ENCODE measurements around the gene FEZ2. TPM values are rescaled to one million over a fixed set of nuclear protein-coding genes. Genes with fewer than 3 reads are reported as not detected.

Gene FEZ2
- total RNA-seq, 1 donor from 2014 or later = 70.7 TPM

DNA sequence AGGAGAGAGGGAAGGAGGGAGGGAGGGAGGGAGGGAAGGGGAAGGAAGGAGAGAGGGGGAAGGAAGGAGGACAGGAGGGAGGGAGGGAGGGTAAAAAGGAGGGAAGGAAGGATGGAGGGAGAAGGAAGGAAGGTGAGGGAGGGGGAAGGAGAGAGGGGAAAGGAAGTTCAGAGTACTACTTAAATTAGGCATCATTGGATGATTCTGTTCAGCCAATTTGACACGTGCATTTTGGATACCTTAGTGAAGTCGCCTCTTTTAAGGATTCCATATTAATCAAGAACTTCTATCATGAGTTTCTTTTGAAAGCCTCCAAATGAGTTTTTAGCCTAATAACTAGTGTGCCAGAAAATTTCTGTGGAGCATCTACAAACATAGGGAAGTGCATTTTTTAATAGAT is 62.9 kb downstream of the FEZ2 start:
- H3K27me3 Mint-ChIP-seq (ENCODE audit: insufficient read depth, low read depth) = no peaks in the 10 kb centered on the region
- peaks cover 5% of the 10 kb centered on the region for H3K4me1 Mint-ChIP-seq
- no peaks in the 10 kb centered on the region for H3K36me3 ChIP-seq
- H3K27ac ChIP-seq = no peak overlapping the region
- H3K4me3 ChIP-seq = no peak overlapping the region
- no peaks in the 10 kb centered on the region for H4K20me1 ChIP-seq (ENCODE audit: low read depth)
- no peak overlapping the region for H3K4me2 ChIP-seq
- no peaks in the 10 kb centered on the region for H3K9me3 ChIP-seq (ENCODE audit: low read depth)
- no peaks in the 10 kb centered on the region for H3K79me2 ChIP-seq (ENCODE audit: low read depth)
- no peak overlapping the region for H3K27ac Mint-ChIP-seq
- H3K9ac ChIP-seq = no peak overlapping the region
- no peak overlapping the region for H2AFZ ChIP-seq (replicated peaks)
- peaks cover 15% of the 10 kb centered on the region for H3K4me1 ChIP-seq
- H3K9me3 Mint-ChIP-seq = no peaks in the 10 kb centered on the region
- TF ChIP-seq EZH2 (IDR thresholded peaks at IDR 0.05) (no peak), EZH2phosphoT487 (IDR thresholded peaks at IDR 0.05) (no peak)
- TF ChIP-seq, protein P1, sequence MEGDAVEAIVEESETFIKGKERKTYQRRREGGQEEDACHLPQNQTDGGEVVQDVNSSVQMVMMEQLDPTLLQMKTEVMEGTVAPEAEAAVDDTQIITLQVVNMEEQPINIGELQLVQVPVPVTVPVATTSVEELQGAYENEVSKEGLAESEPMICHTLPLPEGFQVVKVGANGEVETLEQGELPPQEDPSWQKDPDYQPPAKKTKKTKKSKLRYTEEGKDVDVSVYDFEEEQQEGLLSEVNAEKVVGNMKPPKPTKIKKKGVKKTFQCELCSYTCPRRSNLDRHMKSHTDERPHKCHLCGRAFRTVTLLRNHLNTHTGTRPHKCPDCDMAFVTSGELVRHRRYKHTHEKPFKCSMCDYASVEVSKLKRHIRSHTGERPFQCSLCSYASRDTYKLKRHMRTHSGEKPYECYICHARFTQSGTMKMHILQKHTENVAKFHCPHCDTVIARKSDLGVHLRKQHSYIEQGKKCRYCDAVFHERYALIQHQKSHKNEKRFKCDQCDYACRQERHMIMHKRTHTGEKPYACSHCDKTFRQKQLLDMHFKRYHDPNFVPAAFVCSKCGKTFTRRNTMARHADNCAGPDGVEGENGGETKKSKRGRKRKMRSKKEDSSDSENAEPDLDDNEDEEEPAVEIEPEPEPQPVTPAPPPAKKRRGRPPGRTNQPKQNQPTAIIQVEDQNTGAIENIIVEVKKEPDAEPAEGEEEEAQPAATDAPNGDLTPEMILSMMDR (IDR thresholded peaks at IDR 0.05) = no peak
- no peak for DNase-seq (ENCODE audit: low spot score)
- H3F3A ChIP-seq (ENCODE audit: low read depth) = no peaks in the 10 kb centered on the region
- H3K27me3 ChIP-seq = no peaks in the 10 kb centered on the region
- H3K36me3 Mint-ChIP-seq = peaks cover 14% of the 10 kb centered on the region
- H3K4me3 Mint-ChIP-seq = no peak overlapping the region

DNA sequence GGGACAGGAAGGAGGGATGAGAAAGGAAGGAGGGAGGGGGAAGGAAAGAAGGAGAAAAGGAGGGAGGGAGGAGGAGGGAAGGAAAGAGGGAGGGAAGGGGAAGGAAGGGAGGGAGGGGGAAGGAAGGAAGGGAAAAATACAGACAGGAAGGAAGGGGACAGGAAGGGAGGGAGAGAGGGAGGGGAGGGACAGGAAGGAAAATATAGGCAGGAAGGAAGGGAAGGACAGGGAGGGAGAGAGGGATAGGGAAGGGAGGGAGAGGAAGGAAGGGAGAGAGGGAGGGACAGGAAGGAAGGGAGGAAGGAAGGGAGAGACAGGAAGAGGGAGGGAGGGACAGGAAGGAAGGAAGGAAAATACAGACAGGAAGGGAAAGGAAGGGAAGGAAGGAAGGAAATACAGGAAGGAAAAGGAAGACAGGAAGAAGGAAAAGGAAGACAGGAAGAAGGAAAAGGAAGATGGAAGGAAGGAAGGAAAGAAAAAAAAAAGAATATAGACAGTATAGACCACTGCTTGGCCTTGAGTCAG is 63.6 kb downstream of the FEZ2 start:
- Histone ChIP-seq H3F3A (ENCODE audit: low read depth) (no peaks in the 10 kb centered on the region), H3K9ac (no peak overlapping the region), H3K4me3 (no peak overlapping the region), H3K79me2 (ENCODE audit: low read depth) (no peaks in the 10 kb centered on the region), H3K9me3 (ENCODE audit: low read depth) (no peaks in the 10 kb centered on the region), H4K20me1 (ENCODE audit: low read depth) (no peaks in the 10 kb centered on the region), H3K36me3 (no peaks in the 10 kb centered on the region), H3K4me1 (peaks cover 18% of the 10 kb centered on the region), H3K27ac (no peak overlapping the region), H2AFZ (replicated peaks) (no peak overlapping the region), H3K27me3 (no peaks in the 10 kb centered on the region), H3K4me2 (no peak overlapping the region)
- no peak for DNase-seq (ENCODE audit: low spot score)
- H3K4me3 Mint-ChIP-seq = no peak overlapping the region
- no peak overlapping the region for H3K27ac Mint-ChIP-seq
- peaks cover 9% of the 10 kb centered on the region for H3K4me1 Mint-ChIP-seq
- no peaks in the 10 kb centered on the region for H3K9me3 Mint-ChIP-seq
- no peaks in the 10 kb centered on the region for H3K27me3 Mint-ChIP-seq (ENCODE audit: insufficient read depth, low read depth)
- H3K36me3 Mint-ChIP-seq = peaks cover 14% of the 10 kb centered on the region
- TF ChIP-seq EZH2 (IDR thresholded peaks at IDR 0.05) (no peak), EZH2phosphoT487 (IDR thresholded peaks at IDR 0.05) (no peak)
- TF ChIP-seq, protein P1 (IDR thresholded peaks at IDR 0.05) = no peak

DNA sequence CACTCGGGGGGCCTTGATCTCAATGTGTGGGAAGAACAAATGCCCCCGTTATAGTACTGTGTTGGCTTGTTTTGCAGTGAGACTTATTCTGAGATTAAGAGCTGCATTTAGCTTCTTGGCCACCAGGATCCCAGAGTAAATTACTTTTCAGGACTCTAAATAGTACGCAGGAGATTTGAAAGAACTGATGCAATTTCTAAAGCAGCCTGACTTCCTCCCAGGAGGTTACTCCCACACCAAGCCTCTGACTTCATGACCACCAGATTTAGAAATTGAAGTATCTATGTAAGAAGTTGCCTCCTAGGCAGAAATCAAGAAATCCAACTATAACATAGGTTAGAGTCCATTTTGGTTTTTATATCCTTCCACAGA is 67.0 kb downstream of the FEZ2 start:
- no peak overlapping the region for H3K27ac Mint-ChIP-seq
- Histone ChIP-seq H3K9me3 (ENCODE audit: low read depth) (no peaks in the 10 kb centered on the region), H2AFZ (replicated peaks) (no peak overlapping the region), H4K20me1 (ENCODE audit: low read depth) (no peaks in the 10 kb centered on the region), H3K27me3 (no peaks in the 10 kb centered on the region), H3K9ac (no peak overlapping the region), H3K79me2 (ENCODE audit: low read depth) (no peaks in the 10 kb centered on the region), H3K4me1 (peaks cover 18% of the 10 kb centered on the region), H3F3A (ENCODE audit: low read depth) (no peaks in the 10 kb centered on the region), H3K4me3 (no peak overlapping the region), H3K27ac (no peak overlapping the region), H3K4me2 (no peak overlapping the region), H3K36me3 (no peaks in the 10 kb centered on the region)
- TF ChIP-seq EZH2phosphoT487 (IDR thresholded peaks at IDR 0.05) (no peak), EZH2 (IDR thresholded peaks at IDR 0.05) (no peak)
- TF ChIP-seq, protein P1 (IDR thresholded peaks at IDR 0.05) = peak; percentile 23
- peaks cover 13% of the 10 kb centered on the region for H3K4me1 Mint-ChIP-seq
- H3K4me3 Mint-ChIP-seq = no peak overlapping the region
- H3K9me3 Mint-ChIP-seq = no peaks in the 10 kb centered on the region
- no peak for DNase-seq (ENCODE audit: low spot score)
- H3K36me3 Mint-ChIP-seq = peaks cover 15% of the 10 kb centered on the region
- H3K27me3 Mint-ChIP-seq (ENCODE audit: insufficient read depth, low read depth) = no peaks in the 10 kb centered on the region

All from neural progenitor cell (in vitro differentiated cells).